GM18873 (cell line): ENCODE results near the gene MAN1A1.
"Not testable (repeated sequence)": the region's sequence is repeated elsewhere in the genome, so short reads cannot be mapped to it uniquely, and the experiment has no call there.

Experiments used
- ATAC-seq: cut with Tn5 transposase; IDR thresholded peaks from one replicate; pipeline ENCODE4 v1.9.1; 2021; ENCODE audit warnings: mild to moderate bottlenecking, moderate library complexity, moderate number of reproducible peaks; ENCODE audit not compliant: unreplicated experiment, low FRiP score

MAN1A1 gene

DNA sequence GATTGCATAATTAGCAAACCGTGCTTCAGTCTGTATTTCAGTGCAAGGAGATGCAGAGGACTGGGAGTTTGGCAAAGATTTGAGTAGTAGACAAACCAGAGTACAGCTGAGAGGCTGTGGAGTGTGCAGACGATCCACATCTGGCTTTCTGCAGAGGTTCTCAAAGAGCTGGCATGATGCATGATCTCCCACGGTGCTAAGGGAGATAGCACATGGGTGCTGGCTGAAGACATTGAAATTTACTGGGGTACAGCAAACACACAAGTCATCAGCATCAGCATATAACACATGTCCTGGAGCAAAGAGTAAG lies 192.1 kb downstream of the MAN1A1 start:
- no peak for ATAC-seq

DNA sequence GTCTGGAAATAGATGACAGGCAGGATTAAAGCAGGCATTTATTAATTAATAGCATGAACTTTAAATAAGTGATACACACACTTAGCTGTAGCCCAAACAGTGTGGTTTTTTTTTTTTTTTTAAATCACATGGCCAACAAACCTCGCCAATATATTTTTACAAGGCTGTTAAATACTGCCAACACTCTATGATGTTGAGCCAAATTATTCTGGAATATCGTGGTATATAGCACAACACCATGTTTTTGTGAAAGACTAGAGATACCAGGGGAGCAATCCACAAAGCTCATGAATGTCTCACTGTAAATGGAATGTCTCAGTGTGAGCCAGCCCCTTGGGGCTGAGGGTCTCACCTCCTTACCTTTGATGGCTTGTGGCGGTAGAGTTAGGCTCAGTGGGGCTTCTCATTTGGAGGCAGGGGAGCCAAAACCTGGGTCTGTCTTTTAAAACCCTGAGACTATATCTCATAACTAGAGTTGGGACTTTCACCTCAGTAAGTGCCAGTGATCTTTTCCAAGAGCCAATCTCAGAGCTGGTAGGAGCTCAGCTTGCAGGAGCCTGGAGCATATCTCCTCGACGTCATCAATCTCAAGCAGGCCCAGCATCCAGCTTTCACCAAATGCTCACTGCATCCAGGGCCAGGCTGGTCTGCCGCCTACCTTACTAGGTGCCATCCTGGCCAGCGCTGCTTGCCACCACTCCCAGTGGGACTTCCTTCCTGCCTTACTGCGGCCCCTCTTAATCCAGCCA lies 192.6 kb downstream of the MAN1A1 start:
- no peak for ATAC-seq

DNA sequence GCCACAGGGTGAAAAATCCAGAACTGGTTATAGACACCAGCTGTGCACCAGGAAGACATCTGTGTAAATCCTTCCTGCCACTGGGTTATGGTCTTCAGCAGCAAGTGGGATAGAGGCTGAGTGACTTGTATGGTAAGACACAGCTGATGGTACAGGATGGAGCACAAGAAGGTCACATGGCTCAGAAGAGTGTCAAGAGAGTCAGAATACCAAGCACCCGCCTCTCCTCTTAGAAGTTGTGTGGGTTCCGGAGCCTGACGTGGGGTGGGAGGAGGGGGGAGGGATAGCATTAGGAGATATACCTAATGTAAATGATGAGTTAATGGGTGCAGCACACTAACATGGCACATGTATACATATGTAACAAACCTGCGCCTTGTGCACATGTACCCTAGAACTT lies 193.5 kb downstream of the MAN1A1 start:
- not testable (repeated sequence) for ATAC-seq

DNA sequence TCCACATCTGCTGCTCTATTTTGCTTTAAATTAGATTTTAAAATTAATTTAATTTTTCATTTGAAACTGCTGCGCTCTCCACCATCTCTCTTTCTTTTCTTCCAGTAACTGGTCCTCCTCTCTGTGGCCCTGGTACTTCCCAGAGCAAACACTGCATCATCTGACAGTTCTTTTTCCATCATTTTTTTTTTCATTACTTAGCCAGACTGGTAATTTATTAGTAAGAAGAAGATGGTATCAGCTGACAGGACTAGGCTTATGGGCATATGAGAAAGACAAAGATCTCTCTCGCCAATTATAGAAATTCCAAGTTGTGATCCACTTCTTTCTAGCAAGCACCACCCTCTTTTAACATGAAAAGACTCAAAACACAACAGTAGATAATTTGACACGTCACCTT lies 197.4 kb downstream of the MAN1A1 start:
- ATAC-seq, result no peak

DNA sequence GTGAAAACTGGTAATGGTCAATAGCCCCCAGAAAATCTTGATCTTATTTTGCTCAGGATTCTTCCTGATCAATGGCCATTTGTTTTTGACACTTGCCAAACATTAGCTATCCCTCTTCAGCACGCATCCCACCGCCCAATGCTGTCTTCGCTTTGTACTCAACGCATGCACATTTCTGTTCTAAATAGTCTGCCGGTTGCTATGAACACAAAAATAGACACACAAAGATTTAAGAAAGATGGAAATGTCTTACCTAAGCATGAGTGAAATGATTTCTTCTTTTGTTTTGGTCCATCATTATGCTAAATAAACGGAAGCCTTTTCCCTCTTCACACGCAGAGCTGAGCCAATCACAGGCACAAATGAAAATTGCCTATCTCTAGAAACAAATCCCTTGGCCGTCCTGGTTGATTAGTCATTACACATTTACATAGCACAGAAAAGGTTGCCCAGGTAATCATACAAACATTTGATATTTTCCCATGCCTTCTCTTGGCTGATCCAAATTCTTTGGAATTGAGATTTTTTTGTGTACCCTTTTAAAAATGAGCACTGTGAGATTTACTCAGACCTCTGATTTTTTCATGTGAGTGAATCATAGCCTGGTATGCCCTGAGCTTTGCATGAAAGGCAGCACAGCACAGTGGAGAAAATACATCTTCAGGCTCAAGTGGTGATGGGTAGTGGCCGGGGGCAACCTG lies 200.6 kb downstream of the MAN1A1 start:
- no peak for ATAC-seq

DNA sequence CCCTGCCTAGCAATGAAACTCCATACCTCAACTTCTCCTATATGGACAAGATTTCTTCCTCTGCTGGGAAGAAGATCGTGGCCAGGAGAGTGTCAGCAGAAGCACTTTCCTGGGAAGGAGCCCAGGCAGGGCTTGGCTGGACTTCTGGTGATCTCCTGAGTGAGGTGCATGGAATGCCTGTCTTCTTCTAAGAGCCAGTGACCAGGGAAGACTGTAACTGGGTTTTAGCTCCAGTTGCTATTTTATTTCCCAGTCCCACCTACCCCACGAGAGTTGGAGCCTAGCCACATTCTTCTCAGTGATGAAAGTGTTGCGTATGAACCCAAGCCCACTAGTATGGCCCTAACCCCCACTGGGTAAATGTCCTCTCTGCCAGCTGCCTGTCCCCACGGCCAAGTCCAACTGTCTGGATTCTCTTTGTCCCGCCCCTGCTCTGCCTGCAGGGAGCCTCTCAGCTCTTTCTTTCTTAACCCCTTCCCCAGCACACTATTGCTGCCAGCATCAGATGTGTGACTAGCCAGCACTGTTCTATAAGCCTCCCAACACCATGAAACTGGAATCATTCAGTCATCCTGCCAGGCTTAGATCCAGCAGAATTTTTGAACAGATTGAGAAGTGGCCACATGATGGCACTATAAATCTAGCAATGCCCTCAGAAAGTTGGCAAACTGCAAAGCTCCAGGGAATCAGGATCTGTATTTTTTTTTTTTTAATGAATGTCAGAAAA lies 201.3 kb downstream of the MAN1A1 start:
- ATAC-seq, result no peak

DNA sequence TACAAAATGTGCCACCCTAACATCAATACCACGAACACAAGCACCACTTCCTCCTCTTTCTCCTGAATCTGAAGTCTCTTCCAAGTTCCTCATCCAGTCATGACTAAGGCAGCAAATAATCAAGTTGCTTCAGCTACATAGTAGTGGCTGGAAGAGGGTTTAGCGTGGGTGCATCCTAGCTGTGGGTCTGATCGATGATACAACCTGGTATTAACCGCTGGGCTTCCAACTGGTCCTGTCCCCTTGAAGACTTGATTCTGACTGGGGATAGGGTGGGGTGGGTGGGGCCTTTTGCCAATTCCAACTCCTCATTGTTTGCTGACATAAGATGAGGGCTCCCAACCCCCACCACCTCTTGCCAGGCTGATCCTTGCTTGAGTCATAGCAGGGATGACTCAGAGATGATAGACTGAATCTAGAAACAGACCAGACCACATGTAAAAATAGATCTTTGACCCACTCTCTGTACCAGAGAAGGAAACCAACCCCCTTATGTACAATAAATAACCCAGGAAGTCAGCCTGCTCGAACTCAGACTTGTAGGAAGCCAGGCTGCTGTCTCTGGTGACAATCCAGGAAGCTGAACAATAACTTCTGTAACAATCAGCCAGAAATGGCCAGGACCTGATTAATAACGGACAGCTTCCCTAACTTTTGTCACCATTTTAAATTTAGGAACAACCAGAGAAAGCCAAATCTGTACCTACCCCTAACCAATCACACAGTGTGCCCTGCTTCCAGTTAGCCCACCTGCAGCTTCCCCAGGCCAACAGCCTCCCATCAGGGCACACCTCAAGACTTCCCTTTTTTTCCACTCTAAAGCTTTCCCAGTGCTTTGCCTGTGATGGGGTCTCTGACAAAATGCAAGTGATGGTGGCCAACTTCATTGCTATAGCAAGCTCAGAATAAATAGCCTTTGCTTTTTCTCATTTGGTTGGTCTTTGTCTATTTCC lies 202.2 kb downstream of the MAN1A1 start:
- ATAC-seq, result peak; percentile 99

DNA sequence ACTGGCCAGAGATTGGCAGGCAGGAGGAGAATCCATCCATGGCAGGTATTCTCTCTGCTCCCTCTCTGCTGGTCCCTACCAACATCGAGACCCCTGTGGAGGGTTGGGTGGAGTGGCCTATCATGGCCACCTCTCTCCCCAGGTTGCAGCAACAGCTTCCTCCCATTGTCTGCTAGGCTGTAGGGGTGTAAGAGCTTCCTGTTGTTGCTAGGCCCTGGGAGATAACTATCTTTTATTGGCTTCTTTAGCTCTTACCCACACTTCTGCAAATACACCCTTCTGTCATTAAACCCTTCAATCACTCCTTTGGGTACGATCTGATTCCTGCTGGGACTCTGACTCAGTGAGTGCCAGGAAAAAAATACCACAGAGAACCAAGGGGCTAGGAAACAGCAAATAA lies 204.4 kb downstream of the MAN1A1 start:
- no peak for ATAC-seq

DNA sequence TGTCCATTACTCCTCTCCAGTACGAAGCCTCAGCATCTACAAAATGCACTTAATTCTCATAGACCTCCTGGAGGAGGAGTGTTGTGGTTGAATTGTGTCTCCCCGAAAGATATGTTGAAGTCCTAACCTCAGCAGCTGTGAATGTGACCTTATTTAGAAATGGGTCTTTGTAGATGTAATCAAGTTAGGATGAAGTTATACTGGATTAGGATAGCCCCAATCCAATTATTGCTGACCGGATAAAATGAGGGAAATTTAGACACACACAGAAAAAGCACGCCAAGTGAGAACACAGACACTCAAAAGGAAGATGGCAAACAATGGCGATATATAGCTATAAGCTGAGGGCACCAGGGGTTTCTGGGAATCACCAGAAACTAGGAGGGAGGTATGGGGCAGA lies 206.9 kb downstream of the MAN1A1 start:
- no peak for ATAC-seq

DNA sequence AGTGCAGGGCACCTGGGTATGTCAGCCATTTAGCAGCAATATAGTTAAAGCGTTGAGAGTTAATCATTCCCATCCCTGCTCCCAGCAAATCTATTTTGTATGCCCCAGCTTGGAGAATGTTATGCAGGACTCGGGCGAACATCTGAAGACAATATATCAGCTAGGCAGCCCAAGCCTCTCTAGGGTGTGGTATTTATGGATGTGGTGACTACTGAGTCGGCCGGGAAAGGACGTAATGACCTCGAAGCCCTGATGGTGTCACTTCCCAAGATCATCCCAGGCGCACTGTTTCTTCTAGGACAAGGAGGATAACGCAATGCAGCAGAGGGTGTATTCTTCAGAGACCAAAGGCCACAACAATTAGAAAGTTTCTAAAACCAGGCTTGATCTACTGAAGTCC lies 207.5 kb downstream of the MAN1A1 start:
- no peak for ATAC-seq

DNA sequence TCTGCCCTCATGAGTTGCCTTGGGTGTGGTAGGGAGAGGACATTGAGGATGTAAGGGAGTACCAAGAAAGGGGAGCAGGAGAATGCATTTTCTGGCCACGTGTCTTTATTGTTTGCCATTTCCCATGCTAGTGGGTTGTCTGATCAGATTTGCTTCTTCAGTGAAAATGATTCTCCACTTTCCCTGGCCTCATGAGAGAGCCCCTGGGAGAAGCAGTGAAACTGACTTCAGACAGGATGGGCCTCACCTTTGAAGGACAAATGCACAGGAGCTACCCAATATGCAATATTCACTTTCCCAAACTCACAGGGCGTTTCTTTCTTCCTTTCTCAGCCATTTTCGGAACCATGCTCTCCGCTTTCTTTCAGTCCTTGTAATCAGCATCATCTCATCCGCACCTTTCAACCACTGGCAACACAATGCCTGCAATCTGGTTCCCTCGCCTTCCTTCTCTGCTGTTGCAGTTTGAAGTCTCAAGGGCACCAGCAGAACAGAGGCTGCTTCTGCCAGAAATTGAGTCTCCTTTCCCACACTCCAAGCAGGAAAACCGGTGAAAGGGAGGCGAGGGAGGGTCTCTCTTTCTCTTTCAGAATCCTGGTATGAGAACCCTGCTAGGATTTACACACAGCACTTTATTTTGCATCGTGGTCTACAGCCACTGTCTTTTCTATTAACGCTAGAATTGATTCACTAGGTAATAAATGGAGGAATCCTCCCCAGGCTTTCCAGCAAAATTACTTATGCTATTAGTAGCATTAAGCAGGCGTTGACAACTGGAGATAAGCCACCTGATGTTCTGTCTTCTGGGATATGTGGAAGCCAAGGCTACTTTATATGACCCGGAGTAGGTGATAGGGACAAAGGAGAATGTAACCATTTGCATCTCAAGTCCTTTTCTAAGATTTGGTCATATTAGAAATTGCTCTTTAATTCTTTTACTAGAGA lies 209.1 kb downstream of the MAN1A1 start:
- no peak for ATAC-seq

DNA sequence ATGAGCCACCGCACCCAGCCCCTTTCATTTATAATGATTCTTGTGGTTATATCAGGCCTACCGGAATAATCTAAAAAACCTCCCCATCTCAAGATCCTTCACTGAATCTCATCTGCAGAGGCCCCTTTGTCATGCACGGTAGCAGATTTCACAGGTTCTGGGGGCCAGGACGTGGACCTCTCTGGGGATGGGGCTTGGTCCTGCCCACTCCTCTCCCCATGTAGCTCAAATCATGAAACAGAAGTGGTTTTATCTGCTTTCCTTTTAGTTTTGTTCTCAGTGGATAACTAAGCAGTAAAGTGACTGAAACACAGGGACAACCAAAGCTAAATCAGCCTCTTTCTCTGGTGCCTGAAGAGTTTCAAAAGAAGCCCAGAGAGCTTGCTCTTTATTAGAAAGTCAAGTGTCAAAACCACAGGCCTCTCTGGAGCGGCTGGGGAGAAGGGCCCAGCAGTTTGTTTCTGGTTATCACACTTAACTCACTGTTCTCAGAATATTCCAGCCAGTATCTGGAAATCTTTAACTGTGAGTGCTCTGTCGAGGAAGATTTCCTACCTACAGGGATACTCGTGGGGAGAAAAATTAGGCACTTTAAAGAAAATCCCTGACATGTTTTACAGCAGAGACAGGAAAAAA lies 210.5 kb downstream of the MAN1A1 start:
- ATAC-seq, result no peak

DNA sequence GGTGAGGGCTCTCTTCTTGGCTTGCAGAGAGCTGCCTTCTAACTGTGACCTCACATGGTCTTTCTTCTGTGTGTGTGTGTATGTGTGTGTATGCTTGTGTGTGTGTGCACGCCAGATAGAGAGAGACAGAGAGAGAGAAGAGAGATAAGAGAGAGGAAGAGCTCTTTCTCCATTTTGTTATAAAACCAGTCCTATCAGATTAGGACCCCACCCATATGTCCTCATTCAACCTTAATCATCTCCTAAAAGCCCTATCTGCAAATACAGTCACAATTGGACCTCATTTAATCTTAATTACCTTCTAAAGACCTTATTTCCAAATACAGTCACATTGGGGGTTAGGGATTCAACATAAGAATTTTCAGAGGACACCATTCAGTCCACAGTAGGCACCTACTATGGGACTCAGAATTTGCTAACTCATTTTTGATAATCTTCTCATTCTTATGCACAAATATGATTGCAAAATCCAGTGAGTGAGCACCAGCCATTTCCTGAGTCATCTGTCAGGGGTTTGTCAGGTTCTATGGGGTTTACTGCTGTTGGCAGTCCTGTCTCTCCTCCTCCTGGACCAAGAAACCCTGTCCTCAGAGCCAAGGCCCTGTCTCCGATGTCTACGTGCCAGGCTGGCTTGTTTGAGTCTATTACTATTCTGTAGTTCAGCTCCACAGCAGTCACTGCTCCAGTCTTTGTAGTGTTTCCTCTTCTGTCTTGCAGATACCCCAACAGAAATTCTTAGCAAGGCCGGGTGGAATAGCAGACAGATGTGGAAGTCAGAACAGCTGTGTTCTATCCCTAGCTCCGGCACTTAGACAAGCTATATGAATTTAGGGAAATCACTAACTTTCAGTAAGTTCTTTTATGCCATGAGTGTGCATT lies 212.1 kb downstream of the MAN1A1 start:
- ATAC-seq, result no peak

DNA sequence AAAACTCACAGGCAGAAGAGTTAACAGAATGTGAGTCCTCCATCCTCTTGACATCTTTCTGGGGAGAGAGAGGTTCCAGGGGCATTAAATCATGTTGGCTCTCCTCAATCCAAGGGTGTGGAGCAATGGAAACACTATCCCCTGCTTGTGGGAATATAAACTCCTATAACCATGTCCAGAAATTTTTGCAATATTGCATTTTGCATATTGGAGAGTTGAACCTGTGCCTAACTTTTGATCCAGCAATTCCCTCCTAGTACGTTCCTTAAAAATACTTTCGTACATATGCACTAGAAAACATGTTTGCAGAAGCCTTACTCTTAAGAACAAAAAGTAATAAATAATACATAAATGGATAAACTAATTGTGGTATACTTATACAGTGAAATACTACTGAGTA lies 214.8 kb downstream of the MAN1A1 start:
- ATAC-seq, result no peak

DNA sequence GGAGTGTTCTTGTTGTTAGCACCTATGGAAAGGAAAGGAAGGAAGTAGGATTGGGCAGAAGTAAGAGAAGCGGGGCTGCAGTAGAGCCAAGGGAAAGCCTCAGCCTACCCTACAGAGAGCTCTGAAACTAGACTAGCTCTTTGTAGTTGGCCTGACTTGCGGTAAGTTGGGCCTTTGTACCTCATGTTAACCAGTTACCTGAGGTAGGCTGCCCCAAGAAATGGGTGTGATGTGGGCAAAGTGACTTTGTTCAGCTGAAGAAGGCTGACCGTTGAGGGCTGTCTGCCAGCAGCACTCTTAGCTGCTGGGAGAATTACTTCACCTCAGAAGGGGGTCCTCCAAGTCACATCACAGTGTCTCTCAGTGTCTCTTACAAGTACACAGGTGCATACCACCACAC lies 216.2 kb downstream of the MAN1A1 start:
- ATAC-seq, result no peak

DNA sequence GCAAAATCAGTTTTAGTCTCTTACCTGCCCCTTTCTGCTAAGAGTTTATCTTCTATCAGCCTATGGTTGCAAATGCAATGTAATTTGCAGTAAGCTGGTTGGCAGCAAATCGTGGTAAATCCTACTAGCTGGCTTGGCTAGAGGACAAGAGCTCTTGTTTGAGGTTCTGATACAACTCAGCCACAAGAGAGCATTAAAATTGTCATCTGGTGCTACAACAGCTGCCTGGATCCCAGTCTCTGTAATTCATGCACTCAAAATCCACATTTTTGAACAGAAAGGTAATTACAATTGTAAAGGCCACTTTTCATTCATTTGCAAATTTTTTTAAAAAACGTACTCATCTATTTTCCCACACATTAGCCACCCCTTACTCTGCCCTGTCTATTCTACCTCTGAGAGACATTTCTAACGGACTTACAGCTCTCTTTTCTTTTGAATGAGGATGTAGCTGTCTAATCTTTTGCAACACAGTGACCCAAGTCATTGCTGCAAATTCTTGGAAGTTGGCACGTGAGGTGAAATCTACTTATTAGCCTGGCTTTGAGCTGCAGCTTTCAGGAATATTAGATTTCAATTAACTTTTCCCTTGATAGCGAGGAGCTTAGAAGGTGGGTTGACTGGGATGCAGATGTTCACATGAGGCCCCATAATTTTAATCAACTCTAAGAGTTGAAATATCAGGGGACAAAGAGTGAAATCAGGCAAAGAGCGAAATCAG lies 217.1 kb downstream of the MAN1A1 start:
- ATAC-seq, result no peak

DNA sequence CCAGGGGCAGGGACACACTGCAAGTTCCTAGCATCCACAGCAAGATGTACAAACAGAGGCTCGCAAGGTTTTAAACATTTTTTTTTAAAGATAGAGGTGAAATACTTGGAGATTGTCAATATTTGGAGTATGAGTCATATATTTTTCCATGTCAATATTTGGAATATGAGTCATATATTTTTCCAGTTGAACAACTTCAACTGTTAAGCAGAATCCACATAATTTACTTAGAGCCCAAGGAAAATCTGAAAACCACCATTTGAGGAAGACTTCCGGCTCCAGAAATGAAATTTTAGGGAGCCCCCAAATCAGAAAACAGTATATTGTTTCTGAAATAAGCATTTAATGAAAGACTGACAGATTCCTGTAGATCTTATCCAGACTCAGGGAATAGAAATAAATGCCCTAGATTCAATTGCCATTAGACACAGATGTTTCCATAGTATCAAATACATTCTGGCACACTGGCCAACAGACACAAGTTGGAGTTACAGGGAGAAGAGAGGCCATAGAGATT lies 219.5 kb downstream of the MAN1A1 start:
- ATAC-seq, result no peak
